Mesendoderm (in vitro differentiated cells): ENCODE results near the gene RABL6.
"Not testable (repeated sequence)": the region's sequence is repeated elsewhere in the genome, so short reads cannot be mapped to it uniquely, and the experiment has no call there.

Experiments used
- DNase-seq: peaks from one replicate; pipeline ENCODE4 v3.0.0; 2013
- H2AK5ac ChIP-seq: 2 replicates; pipeline ENCODE4 v1.6.1; 2013; ENCODE audit warnings: low read length, inconsistent platforms
- H2BK120ac ChIP-seq: 2 replicates; pipeline ENCODE4 v1.6.1; 2013; ENCODE audit warnings: low read depth, mild to moderate bottlenecking, low read length, moderate library complexity, mixed read lengths
- H2BK15ac ChIP-seq: replicated peaks from 2 replicates; pipeline ENCODE4 v1.6.1; 2013; ENCODE audit warnings: low read depth, mild to moderate bottlenecking, moderate library complexity
- H2BK5ac ChIP-seq: 2 replicates; pipeline ENCODE4 v1.6.1; 2013; ENCODE audit warnings: low read length, inconsistent platforms
- H3K18ac ChIP-seq: 2 replicates; pipeline ENCODE4 v1.6.1; 2013; ENCODE audit warnings: mild to moderate bottlenecking, low read length, mixed read lengths
- H3K23ac ChIP-seq: one replicate; pipeline ENCODE4 v1.6.1; 2013; ENCODE audit warnings: low read length
- H3K27ac ChIP-seq: 2 replicates; pipeline ENCODE4 v1.5.1; 2013; ENCODE audit warnings: low read depth, mild to moderate bottlenecking, inconsistent platforms, low read length, moderate library complexity
- H3K27me3 ChIP-seq: 2 replicates; pipeline ENCODE4 v1.6.1; 2013; ENCODE audit warnings: low read length, control low read depth, mild to moderate bottlenecking, inconsistent platforms; ENCODE audit not compliant: insufficient read depth, poor library complexity
- H3K36me3 ChIP-seq: 2 replicates; pipeline ENCODE4 v1.6.1; 2013; ENCODE audit warnings: low read length, inconsistent platforms; ENCODE audit not compliant: control insufficient read depth, insufficient read depth
- H3K4ac ChIP-seq: one replicate; pipeline ENCODE4 v1.6.1; 2013; ENCODE audit warnings: low read depth, mild to moderate bottlenecking, low read length, moderate library complexity
- H3K4me1 ChIP-seq: 2 replicates; pipeline ENCODE4 v1.6.1; 2013; ENCODE audit warnings: low read depth, low read length, inconsistent platforms; ENCODE audit not compliant: control insufficient read depth
- H3K4me2 ChIP-seq: 2 replicates; pipeline ENCODE4 v1.6.1; 2013; ENCODE audit warnings: low read length
- H3K4me3 ChIP-seq: 2 replicates; pipeline ENCODE4 v1.5.1; 2013; ENCODE audit warnings: mild to moderate bottlenecking, low read length
- H3K56ac ChIP-seq: one replicate; pipeline ENCODE4 v1.6.1; 2013; ENCODE audit warnings: low read length
- H3K79me1 ChIP-seq: 2 replicates; pipeline ENCODE4 v1.6.1; 2013; ENCODE audit warnings: low read length, inconsistent platforms
- H3K79me2 ChIP-seq: 2 replicates; pipeline ENCODE4 v1.6.1; 2013; ENCODE audit warnings: mild to moderate bottlenecking, low read length; ENCODE audit not compliant: control insufficient read depth, insufficient read depth
- H3K9ac ChIP-seq: 2 replicates; pipeline ENCODE4 v1.6.1; 2013; ENCODE audit warnings: low read length, inconsistent platforms
- H4K5ac ChIP-seq: one replicate; pipeline ENCODE4 v1.6.1; 2013; ENCODE audit warnings: low read length
- H4K8ac ChIP-seq: one replicate; pipeline ENCODE4 v1.6.1; 2013; ENCODE audit warnings: low read depth, mild to moderate bottlenecking, control low read depth, low read length, moderate library complexity
- whole genome bisulfite sequencing: extraction: QIAGEN DNeasy Blood & Tissue Kit; methylation state at CpG from one replicate; pipeline ENCODE4 v1.1.7; 2013; ENCODE audit warnings: low lambda C conversion rate, missing lambda C conversion rate; ENCODE audit not compliant: insufficient coverage; ENCODE audit errors: extremely low coverage; 5-methylcytosine and 5-hydroxymethylcytosine counted together

The RABL6 gene

DNA sequence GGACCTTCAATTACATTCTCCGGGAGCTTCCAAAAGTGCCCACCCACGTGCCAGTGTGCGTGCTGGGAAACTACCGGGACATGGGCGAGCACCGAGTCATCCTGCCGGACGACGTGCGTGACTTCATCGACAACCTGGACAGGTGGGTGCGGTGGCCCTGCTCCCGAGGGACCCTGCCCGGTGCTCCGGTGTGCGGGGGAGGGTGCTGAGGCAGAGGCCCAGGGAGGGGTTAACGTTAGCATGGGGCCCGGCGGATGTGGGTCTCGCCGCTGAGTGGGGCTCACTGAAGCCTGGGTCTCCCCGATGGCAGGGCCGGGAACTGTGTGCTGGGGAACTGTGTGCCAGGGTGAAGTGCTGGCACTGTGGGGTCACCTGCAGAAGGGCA lies 24.0 kb downstream of the RABL6 start:
- Histone ChIP-seq H2BK15ac (no peak overlapping the region), H3K4me3 (no peak overlapping the region), H3K79me1 (no peaks in the 10 kb centered on the region), H3K36me3 (peaks cover 17% of the 10 kb centered on the region), H3K27me3 (no peaks in the 10 kb centered on the region), H3K4ac (no peak overlapping the region), H2AK5ac (no peak overlapping the region), H2BK120ac (no peak overlapping the region), H3K23ac (no peak overlapping the region), H3K4me2 (no peak overlapping the region), H3K27ac (no peak overlapping the region), H2BK5ac (no peak overlapping the region), H3K79me2 (no peaks in the 10 kb centered on the region), H4K8ac (no peak overlapping the region), H3K18ac (no peak overlapping the region), H3K56ac (no peak overlapping the region), H3K4me1 (no peaks in the 10 kb centered on the region), H4K5ac (no peak overlapping the region), H3K9ac (no peak overlapping the region)
- no peak for DNase-seq
- WGBS: no CpG with 5 or more reads among the region's 23 CpGs

DNA sequence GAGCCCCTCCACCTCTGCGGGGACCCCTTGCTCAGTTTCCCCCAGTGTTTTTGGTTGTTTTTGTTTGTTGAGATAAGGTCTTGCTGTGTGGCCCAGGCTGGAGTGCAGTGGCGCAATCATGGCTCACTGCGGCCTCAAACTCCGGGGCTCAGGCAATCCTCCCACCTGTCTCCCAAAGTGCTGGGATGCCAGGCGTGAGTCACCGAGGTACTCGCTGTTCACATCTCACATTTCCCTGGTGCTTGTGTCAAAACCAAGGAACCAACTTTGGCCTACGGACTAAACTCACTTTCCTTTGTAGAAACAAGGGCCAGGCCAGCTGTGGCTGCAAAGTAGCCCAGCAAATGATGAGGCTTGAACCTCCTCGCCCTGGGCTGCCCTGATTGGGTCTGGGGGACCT lies 24.8 kb downstream of the RABL6 start:
- Histone ChIP-seq H3K27ac (no peak overlapping the region), H4K8ac (no peak overlapping the region), H3K18ac (no peak overlapping the region), H3K23ac (no peak overlapping the region), H2BK120ac (no peak overlapping the region), H2AK5ac (no peak overlapping the region), H3K4me3 (no peak overlapping the region), H3K4me1 (no peaks in the 10 kb centered on the region), H2BK5ac (no peak overlapping the region), H3K79me2 (no peaks in the 10 kb centered on the region), H3K36me3 (peaks cover 15% of the 10 kb centered on the region), H3K9ac (no peak overlapping the region), H3K79me1 (no peaks in the 10 kb centered on the region), H3K56ac (no peak overlapping the region), H2BK15ac (no peak overlapping the region), H4K5ac (no peak overlapping the region), H3K27me3 (no peaks in the 10 kb centered on the region), H3K4me2 (no peak overlapping the region), H3K4ac (no peak overlapping the region)
- no peak for DNase-seq
- WGBS: no CpG with 5 or more reads among the region's 9 CpGs

DNA sequence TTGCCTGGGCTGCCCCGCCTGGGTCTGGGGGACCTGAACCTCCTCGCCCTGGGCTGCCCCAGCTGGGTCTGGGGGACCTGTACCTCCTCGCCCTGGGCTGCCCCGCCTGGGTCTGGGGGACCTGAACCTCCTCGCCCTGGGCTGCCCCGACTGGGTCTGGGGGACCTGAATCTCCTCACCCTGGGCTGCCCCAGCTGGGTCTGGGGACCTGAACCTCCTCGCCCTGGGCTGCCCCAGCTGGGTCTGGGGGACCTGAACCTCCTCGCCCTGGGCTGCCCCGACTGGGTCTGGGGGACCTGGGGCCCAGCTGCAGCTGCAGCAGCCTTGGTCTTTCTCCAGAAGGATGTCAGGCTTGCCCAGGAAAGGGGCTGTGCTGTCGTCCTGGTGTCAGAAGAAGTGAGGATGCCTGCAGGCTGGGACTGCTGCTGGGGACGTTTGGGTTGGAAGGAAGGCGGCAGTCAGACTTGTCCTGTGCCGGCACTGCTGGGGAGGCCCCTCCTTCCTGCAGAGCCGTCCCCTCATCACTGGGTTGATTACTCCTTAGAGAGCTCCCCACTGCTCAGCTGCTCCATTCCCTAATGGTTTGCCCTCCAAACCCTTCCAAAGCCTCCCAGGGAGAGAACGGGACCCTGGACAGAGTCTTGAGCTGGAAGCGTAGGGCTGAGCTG lies 25.8 kb downstream of the RABL6 start:
- H2BK120ac ChIP-seq, H3K9ac ChIP-seq, H4K8ac ChIP-seq, DNase-seq, H4K5ac ChIP-seq, H2BK5ac ChIP-seq, H3K56ac ChIP-seq, H3K27me3 ChIP-seq, H3K18ac ChIP-seq, H3K4me3 ChIP-seq, H3K27ac ChIP-seq, H3K4ac ChIP-seq, H3K23ac ChIP-seq, H3K4me1 ChIP-seq, H3K79me2 ChIP-seq, H3K79me1 ChIP-seq, H2AK5ac ChIP-seq, H2BK15ac ChIP-seq, H3K4me2 ChIP-seq: not testable (repeated sequence)
- no CpG with 5 or more reads among the region's 16 CpGs for WGBS
- H3K36me3 ChIP-seq: peaks cover 14% of the 10 kb centered on the region

DNA sequence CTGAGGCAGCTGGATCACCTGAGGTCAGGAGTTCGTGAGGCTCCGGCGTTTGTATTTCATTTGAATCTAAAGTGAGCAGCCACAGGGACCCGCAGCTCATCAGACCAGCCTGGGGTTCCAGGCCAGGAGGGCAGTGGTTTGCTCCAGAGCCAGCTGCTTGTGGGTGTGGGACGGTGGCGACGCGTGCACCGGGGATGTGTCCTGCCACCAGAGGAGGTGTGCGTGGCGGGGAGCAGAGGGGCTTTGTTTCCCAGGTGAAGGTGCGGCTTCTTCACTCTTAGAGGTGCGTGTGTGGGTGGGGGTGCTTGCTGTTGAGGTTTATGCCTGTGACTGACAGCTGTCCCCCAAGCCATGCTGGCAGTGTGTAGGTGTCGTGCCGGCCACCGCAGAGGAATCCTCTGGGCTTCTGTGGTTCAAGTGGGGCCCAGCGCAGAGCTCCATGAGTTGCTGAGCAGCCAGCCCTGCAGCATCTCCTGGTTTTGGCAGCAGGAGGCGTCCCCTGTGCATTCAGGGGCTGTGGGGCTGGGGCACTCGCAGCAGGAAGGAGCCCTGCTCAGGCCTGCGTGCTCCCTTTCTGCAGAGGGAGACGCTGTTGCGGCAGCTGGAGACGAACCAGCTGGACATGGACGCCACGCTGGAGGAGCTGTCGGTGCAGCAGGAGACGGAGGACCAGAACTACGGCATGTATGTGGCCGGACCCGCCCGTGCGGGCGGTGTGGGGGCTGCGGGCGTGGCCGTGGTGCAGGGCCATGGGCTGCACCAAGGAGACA lies 27.6 kb downstream of the RABL6 start:
- H2BK5ac ChIP-seq: no peak overlapping the region
- H3K9ac ChIP-seq: no peak overlapping the region
- H4K5ac ChIP-seq: no peak overlapping the region
- H3K4me1 ChIP-seq: no peaks in the 10 kb centered on the region
- H3K18ac ChIP-seq: no peak overlapping the region
- H2AK5ac ChIP-seq: no peak overlapping the region
- H3K4me2 ChIP-seq: no peak overlapping the region
- no peak overlapping the region for H3K27ac ChIP-seq
- no peak overlapping the region for H3K4ac ChIP-seq
- H3K56ac ChIP-seq: no peak overlapping the region
- no peak overlapping the region for H3K4me3 ChIP-seq
- H2BK120ac ChIP-seq: no peak overlapping the region
- peaks cover 6% of the 10 kb centered on the region for H3K36me3 ChIP-seq
- no peak overlapping the region for H2BK15ac ChIP-seq
- H3K79me1 ChIP-seq: no peaks in the 10 kb centered on the region
- no peak for DNase-seq
- no peak overlapping the region for H3K23ac ChIP-seq
- no peaks in the 10 kb centered on the region for H3K27me3 ChIP-seq
- H4K8ac ChIP-seq: no peak overlapping the region
- no CpG with 5 or more reads among the region's 36 CpGs for WGBS
- H3K79me2 ChIP-seq: no peaks in the 10 kb centered on the region

DNA sequence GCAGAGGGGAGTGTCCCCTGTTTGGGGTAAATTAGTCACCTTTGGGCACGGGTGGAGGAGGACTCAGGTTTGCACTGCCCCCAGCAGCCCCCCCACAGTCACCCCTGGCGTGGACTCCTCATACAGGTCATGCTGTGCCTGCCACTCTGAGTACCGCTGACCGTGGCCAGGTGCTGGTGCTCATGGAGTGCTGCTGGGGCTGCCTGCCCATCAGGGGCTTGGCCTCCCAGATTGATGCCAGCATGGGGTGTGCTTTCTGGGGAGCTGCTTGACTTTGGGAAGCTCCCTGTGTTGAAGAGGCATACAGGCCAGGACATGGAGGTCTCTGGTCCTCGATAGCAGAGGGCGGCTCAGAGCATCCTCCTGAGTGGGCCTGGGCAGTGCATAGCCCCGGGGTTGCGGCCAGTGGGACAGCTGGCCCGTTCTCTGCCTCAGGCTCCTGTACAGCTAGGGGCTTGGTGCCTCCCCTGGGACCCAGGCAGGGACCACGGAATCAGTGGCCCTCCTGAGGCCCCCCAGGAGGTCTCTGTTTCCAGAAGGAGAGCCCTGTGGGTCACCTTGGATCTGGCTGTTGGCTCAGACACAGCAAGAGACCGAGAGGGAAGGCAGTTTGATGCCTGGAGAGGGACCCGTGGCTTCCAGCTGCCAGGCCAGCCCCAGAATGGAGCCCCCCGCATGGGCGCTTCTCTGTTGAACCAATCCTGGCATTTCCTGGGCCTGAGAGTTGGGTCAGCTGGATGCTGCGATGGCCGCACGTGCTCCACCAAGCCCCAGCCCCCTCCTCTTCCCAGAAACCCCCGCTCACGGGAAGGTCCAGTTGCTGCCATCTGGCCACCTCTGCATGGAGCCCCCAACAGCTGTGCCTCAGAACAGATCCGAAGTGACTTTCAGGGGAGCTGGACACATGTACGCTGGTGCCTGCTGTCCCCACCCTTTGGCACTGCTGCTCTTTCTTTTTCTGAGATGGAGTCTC lies 28.5 kb downstream of the RABL6 start:
- H2BK120ac ChIP-seq: no peak overlapping the region
- H3K4me2 ChIP-seq: no peak overlapping the region
- H3K4me3 ChIP-seq: no peak overlapping the region
- no peak overlapping the region for H2BK5ac ChIP-seq
- H2AK5ac ChIP-seq: no peak overlapping the region
- peaks cover 6% of the 10 kb centered on the region for H3K36me3 ChIP-seq
- no peak overlapping the region for H3K9ac ChIP-seq
- H3K18ac ChIP-seq: no peak overlapping the region
- H3K79me1 ChIP-seq: no peaks in the 10 kb centered on the region
- no peaks in the 10 kb centered on the region for H3K4me1 ChIP-seq
- no CpG with 5 or more reads among the region's 21 CpGs for WGBS
- no peaks in the 10 kb centered on the region for H3K79me2 ChIP-seq
- no peaks in the 10 kb centered on the region for H3K27me3 ChIP-seq
- no peak overlapping the region for H3K23ac ChIP-seq
- H4K8ac ChIP-seq: no peak overlapping the region
- H2BK15ac ChIP-seq: no peak overlapping the region
- H4K5ac ChIP-seq: no peak overlapping the region
- no peak overlapping the region for H3K56ac ChIP-seq
- no peak overlapping the region for H3K4ac ChIP-seq
- no peak overlapping the region for H3K27ac ChIP-seq
- DNase-seq: no peak
